HK-2 (cell line): ENCODE data around the gene FXYD5.
"Not testable (repeated sequence)": the region's sequence is repeated elsewhere in the genome, so short reads cannot be mapped to it uniquely, and the experiment has no call there.

Source experiments
- DNase-seq: peaks from one replicate; pipeline ENCODE4 v3.0.0-alpha.2; 2018; ENCODE audit not compliant: unreplicated experiment

Gene FXYD5

GRCh38 chr19:35119578-35120155 lies 34.9 kb upstream of the FXYD5 start:
- DNase-seq, result no peak

GRCh38 chr19:35120492-35120891 lies 34.0 kb upstream of the FXYD5 start:
- no peak for DNase-seq

GRCh38 chr19:35120898-35121297 lies 33.6 kb upstream of the FXYD5 start:
- no peak for DNase-seq

- DNase-seq, result no peak
Measured at GRCh38 chr19:35122687-35123551, 31.6 kb upstream of the FXYD5 start.

- no peak for DNase-seq
Measured at GRCh38 chr19:35123573-35123972, 31.0 kb upstream of the FXYD5 start.

GRCh38 chr19:35124098-35125060 lies 30.2 kb upstream of the FXYD5 start:
- peak; percentile 93 for DNase-seq

- no peak for DNase-seq
Measured at GRCh38 chr19:35125270-35125717, 29.2 kb upstream of the FXYD5 start.

- DNase-seq, result no peak
Measured at GRCh38 chr19:35125749-35126623, 28.5 kb upstream of the FXYD5 start.

GRCh38 chr19:35126624-35126959 lies 27.9 kb upstream of the FXYD5 start:
- no peak for DNase-seq

GRCh38 chr19:35127871-35128270 lies 26.7 kb upstream of the FXYD5 start:
- no peak for DNase-seq

GRCh38 chr19:35128398-35129057 lies 26.0 kb upstream of the FXYD5 start:
- DNase-seq, result no peak

- DNase-seq, result not testable (repeated sequence)
Measured at GRCh38 chr19:35129724-35130274, 24.7 kb upstream of the FXYD5 start.

- no peak for DNase-seq
Measured at GRCh38 chr19:35130761-35131720, 23.5 kb upstream of the FXYD5 start.

GRCh38 chr19:35132254-35132653 lies 22.3 kb upstream of the FXYD5 start:
- no peak for DNase-seq

GRCh38 chr19:35133826-35134225 lies 20.7 kb upstream of the FXYD5 start:
- no peak for DNase-seq

- DNase-seq, result no peak
Measured at GRCh38 chr19:35134601-35135242, 19.8 kb upstream of the FXYD5 start, which contains the start of gene LGI4. Gene LGI4, minus strand, starts transcription at chr19:35135059. Its CDS starts 379 bp downstream, at chr19:35134680.

GRCh38 chr19:35135389-35135909 lies 19.1 kb upstream of the FXYD5 start:
- peak; percentile 56 for DNase-seq

GRCh38 chr19:35136231-35136630 lies 18.3 kb upstream of the FXYD5 start:
- DNase-seq, result no peak
